Stimulated activated CD8-positive, alpha-beta memory T cell treated with anti-CD3 and anti-CD28 coated beads, Interleukin-4, amount 100 ng/mL, for 1 hour (primary cell): ENCODE measurements around the gene HMCES.

Experiments used
- DNase-seq, 2 donors: peaks; one replicate each; pipeline ENCODE4 v3.0.0-alpha.2; 2020; ENCODE audit warnings: low read depth in 2 of 2, low spot score in 1 of 2

HMCES gene

DNA sequence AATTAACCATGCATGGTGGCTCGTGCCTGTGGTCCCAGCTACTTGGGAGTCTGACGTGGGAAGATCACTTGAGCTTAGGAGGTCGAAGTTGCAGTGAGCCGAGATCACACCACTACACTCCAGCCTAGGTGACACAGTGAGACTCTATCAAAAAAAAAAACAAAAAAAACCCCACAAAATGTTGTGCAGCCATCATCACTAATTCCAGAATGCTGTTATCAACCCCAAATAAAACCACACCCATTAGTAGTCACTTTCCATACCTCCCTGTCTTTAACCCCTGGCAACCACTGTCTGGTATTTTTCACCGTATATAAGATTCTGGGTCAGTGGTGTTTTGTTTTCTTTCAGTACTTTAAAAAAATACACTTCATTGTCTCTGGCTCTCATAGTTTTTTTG is 16.6 kb downstream of the HMCES start:
- DNase-seq: no peak

GRCh38 chr3:129304146-129304961 is 25.7 kb downstream of the HMCES start:
- no peak for DNase-seq

GRCh38 chr3:129304962-129305222 is 26.2 kb downstream of the HMCES start:
- no peak for DNase-seq

DNA sequence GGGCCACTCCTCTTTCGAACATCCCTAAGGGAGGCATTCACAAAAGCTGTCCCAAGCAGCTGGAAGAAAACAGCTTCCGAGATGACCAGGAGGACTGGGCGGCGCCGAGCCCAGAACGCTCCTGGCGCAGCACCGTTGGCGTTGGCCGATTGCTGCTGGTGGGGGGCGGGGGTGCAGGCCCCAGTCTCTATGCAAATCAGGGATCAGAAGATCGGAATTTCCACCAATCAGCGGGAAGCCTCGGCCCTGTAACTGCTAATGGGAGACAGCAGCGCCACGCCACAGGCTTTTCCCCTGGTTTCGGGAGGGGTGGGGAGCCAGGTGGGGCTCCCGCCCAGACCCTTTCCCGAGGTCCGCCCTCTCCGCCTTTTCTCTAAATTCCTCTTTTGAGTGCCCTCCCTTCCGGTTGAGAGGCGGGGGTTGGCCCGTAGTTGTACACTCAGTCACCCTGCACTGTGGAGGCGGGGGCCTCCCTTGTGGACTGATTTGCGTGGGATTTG is 27.0 kb downstream of the HMCES start:
- DNase-seq: no peak

GRCh38 chr3:129308636-129309035 is 30.0 kb downstream of the HMCES start:
- no peak for DNase-seq

DNA sequence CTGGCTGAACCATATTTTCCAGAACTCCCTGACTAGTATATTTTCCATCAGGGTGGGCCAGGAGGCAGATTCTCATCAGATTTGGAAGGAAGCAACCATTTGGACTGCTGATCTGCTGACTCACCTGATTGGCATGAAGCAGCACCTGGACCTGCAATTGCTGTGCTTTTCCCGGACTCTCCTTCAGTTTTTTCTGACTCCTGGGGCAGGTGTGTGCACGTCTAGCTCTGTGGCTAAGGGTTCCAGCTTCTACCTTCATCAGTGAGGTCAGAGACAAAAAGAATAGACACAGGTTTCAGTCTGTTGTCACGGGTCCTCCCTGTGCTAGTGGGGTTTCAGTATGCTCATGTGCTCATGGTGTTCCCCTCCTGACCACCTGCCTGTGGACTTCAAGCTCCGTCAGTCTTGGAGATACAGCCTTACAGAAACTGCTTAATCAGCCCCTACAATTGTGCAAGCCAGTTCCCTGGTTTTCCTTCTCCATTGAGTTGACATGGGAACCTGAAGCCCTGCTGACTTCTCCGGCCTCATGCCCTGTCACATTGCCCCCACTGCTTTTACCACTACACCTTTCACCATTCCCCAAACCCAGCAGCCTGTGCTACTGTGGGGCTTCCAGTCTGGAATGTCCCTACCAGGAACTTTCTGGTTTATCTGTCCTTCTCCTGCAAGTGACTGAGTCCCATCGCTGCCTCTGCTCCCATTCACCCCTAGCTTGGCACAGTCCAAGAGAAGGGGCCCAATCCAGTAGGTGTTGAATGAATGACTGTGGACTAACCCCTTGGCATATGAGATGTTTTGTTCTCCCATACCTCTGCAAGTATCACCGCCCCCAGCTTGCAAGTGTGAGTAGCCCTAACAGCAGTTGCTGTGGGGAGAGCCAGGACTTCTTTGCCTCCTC is 31.7 kb downstream of the HMCES start:
- no peak for DNase-seq

- DNase-seq: no peak
These were observed 32.6 kb downstream of the HMCES start for GRCh38 chr3:129311054-129311902.

- DNase-seq: no peak
These were observed 33.5 kb downstream of the HMCES start for GRCh38 chr3:129312021-129312639.

DNA sequence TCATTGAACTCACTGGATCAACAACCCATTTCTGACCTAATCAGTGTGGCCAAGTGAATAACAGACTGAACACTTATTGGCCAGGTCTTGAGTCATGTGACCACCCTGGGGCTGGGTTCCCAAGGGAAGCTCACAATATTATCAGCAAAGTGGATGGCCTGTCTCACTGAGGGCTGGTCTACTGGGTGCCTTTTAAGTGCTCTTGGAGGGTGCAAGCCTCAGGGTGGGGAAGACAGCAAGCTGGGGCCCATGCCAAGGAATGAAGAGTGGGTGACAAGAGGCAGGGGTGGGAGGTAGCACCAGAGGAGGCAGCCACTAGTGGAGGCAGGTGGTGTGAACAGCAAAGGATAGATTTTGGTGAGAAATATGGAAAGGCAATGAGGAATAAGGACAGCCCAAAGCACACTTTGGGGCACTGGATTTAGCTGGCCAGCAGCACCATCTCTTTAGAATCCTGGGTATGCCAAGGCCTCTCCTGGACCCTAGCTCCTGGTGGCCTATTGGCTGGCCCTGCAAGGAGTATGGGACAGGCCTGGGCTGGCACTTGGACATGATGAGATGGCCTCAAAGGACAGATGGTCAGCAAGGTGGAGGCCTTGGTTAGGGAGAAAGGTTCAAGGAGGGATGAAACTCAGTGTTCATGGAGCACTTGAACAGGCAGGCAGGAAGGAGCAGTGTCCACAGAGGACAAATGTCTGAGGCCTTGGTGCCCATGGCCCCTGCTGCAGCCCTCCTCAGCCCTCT is 34.2 kb downstream of the HMCES start:
- DNase-seq: no peak

GRCh38 chr3:129313415-129313664 is 34.7 kb downstream of the HMCES start:
- no peak for DNase-seq

DNA sequence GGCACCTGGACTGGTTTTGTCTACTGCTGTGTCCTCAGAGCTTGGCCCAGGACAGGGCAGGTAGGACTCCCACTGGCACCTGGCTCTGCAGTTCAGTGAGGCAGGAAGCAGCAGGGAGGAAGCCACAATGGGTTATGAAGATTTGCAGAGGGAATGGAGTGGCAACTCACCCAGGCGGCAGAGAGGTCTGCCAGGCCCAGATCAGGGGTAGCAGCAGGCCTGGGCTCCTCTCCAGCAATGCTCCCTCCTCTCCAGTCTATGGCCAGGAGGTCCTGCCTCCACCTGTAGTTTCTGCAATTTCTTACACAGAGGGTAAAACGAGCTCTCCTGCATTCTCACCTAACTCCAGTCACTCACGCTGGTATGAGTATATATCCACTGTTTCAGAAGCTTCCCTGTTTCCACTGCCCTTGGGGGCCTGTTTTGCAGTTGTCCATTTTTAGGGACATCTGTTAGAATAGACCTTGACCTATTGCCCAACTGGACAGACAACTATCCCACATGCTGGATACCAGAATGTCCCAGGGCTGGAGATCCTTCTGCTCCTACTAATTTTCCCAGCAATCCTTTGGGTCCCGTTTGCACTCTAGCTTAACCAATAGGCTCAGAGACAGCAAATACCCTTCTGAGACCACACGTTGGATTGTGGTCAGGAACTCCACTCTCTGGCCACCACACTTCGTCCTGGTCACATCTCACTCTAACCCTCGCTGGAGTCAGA is 35.2 kb downstream of the HMCES start:
- DNase-seq: no peak

DNA sequence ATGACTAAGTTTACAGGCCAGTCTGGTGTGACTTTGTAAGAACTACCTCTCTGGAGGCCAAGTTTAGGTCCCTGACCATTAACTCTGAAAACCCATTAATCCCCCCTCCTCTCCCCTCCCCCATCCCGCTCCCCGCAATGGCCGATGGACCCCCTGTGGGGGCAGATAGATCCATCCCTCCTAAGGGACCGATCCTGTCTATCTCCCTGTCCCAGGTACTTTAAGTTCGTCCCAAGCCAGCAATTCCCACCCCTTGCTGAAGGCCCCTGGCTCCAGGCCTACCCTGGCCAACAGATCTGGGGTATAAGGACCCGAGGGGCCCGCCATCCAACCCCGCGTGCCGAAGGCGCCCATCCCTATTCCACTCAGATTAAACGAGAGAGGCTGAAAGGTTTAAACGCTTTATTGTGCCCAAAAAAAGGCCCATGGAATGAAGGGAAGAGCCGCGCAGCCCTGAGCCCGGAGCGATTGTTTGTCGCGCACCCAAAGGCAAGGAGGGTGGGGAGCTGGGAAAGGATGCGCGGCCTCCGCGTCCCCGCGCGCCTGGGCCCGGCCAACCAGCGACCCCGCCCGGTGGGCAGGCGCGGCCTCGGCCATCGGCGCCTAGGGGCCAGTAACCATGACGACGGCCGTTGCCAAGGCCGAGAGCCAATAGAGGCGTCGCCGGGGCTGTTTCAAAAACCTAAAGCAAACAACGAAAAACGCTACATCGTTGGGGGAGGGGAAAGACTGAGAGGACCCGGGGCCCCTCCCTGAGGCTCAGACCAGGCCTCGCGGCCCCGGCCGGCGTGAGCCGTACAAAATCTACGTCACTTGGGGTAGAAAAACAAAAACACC is 35.9 kb downstream of the HMCES start:
- DNase-seq: no peak

DNA sequence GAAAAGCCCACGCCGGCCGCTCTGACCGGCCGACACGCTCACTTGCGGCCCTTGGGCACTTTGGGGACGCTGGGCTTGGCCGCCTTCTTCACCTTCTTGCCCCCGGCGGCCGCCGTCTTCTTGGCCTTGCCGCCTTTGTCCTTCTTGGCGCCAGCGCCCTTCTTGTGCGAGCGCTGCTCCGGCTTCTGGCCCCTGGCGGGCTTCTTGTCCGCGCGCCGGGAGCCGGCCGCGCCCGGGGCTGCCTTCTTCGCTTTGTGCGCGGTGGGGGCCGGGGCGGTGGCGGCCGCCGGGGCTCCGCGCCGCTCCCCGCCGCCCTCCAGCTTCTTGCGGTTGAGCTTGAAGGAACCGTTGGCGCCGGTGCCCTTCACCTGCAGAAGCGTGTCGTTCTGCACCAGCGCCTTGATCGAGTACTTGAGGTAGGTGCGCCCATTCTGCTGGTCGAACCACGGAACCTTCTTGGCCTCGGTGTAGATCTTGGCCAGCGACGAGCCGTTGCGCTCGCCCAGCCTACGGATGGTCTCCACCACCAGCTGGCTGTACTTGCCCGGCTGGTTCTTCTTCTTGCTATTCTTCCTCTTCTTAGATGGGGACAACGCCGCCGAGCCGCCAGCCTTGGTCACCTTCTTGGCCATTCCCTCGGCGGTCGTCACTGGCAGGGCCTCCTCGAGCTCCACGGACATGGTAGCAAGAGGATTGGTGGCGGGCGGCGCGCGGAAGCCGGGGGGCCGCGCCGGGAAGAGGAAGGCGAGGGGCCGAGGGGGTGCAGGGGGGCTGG is 36.7 kb downstream of the HMCES start:
- no peak for DNase-seq

- no peak for DNase-seq
These were observed 37.3 kb downstream of the HMCES start for GRCh38 chr3:129315998-129316247.

DNA sequence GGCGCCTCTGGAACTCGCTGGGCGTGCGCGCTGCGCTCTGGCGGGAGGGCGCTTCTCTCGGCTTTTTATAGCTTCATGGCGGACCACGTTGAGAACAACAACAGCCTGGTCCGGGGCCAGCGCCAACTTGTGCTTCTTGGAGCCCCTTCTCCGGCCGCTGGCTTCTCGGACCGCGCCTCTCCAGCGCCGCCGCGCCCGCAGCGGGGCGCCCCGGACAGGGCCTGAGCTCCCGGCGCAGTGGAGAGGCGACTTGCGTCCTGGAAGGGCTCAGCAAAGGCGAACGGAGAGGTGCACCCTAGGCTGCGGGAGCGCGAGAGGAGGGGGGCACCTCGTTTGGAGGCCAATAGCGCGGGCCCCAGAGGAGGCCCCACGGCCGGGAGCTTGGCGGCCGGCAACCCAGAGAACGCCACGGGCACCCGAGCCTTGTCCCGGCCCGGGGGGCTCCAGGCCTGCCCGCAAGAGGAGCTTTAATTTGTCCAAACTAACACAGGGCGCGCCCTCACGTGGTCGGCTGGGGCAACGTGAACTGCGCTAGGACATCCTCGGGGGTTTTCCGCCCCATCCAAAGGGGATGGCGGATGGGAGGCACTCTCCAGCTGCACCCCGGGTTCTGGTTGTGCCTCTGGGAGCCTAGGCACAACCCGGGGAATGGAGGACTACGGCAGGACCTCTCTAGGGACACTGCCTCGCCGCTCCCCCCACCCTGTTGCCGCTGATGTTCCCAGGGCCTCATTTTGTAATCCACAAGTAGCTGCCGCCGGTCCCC is 37.8 kb downstream of the HMCES start:
- peak; percentile 82 to 90 for DNase-seq

DNA sequence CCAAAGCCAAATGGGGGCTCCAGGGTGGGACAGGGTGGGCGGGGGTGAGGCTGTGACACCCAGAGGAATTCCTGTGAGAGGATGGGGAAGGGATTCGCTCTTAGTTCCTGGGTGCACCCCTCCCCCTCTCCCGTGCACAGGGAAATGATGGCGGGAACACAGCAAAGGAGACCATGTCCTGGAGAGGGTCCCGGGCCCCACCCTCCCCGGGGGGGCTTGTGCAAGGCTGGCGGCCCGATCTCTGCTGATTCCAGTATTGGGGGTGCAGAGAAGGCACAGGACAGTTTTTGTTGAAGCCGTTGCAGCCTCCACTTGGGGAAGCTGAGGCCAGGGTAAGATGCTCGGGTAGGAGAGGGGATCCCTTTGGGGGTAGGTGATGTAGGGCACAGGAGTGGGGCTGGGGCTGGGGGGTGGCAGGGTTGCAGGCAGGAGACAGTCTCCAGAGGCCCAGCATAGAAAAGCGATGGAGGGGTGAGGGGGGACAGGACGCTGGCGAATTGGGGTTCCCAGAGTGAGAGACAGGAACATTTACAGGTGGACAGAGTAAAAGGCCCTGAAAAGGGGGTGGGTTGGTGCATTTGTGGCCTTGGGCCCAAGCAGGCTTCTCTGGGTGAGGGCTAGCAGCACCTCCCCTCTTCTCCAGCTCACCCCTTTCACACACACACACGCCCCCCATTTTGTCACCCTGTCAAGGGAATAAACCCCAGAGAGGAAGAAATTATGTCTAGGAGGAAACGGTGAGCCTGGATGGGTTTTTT is 38.5 kb downstream of the HMCES start:
- no peak for DNase-seq

DNA sequence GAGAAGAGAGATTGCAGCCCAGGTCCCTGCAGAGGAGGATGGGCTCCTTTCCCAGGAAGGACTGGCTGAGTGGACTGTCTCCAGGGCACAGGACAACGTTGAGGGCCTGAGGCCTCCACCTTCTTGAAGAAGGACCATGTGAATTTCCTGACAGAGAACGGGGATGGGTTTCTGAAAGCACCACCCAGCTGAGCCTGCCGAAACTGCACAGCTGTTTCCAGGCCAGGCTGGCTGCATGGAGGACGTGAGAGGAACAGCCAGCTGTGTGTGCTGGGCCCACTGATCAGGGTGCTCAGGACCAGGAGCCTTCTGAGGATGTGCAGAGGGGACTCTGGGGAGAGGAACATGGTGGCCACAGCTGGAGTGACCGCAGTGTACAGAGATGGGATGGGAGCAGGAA is 39.2 kb downstream of the HMCES start:
- no peak for DNase-seq
